ENCODE measurements around the gene KCNH1. TPM values are rescaled to one million over a fixed set of nuclear protein-coding genes. Genes with fewer than 3 reads are reported as not detected.

KCNH1 gene
- total RNA-seq, 1 donor from 2014 or later = 6.3 TPM

DNA sequence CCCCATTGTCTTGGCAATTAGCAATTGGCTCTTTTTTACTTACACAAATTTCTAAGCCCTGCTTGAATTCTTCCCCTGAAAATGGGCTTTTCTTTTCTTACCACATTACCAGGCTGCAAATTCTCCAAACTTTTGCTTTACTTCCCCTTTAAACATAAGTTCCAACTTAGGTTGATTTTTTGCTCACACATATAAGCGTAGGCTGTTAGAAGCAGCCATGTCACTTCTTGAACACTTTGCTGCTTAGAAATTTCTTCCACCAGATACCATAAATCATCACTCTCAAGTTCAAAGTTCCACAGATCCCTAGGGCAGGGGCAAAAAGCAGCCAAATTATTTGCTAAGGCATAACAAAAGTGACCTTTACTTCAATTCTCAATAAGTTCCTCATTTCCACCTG, 35.4 kb upstream of the KCNH1 start:
- Mint-ChIP-seq H3K27ac (ENCODE audit: unreplicated experiment) (no peak overlapping the region), H3K9me3 (ENCODE audit: low read depth) (peaks cover 32% of the 10 kb centered on the region), H3K4me3 (ENCODE audit: unreplicated experiment) (no peak overlapping the region), H3K4me1 (ENCODE audit: low read depth) (no peaks in the 10 kb centered on the region), H3K36me3 (ENCODE audit: low read depth) (peaks cover 6% of the 10 kb centered on the region), H3K27me3 (ENCODE audit: low read depth) (peaks cover 18% of the 10 kb centered on the region)
- no peak for DNase-seq (ENCODE audit: low spot score)
- no peak for TF ChIP-seq CTCF (IDR thresholded peaks at IDR 0.05)

GRCh38 chr1:211158866-211159265, 24.9 kb upstream of the KCNH1 start:
- Mint-ChIP-seq H3K27me3 (ENCODE audit: low read depth) (peaks cover 19% of the 10 kb centered on the region), H3K27ac (ENCODE audit: unreplicated experiment) (no peak overlapping the region), H3K4me1 (ENCODE audit: low read depth) (no peaks in the 10 kb centered on the region), H3K36me3 (ENCODE audit: low read depth) (peaks cover 10% of the 10 kb centered on the region), H3K9me3 (ENCODE audit: low read depth) (peaks cover 19% of the 10 kb centered on the region), H3K4me3 (ENCODE audit: unreplicated experiment) (no peak overlapping the region)
- no peak for TF ChIP-seq CTCF (IDR thresholded peaks at IDR 0.05)
- DNase-seq (ENCODE audit: low spot score) = no peak

DNA sequence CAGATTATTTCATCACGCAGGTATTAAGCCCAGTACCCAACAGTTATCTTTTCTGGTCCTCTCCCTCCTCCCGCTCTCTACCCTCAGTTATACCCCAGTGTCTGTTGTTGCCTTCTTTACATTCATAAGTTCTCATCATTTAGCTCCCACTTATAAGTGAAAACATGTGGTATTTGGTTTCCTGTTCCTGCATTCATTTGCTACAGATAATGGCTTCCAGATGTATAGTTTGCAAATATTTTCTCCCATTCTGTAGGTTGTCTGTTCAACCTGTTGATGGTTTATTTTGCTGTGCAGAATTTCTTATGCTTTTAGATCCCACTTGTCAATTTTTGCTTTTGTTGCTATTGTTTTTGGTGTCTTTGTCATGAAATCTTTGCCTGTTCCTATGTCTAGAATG, 21.1 kb upstream of the KCNH1 start:
- peaks cover 12% of the 10 kb centered on the region for H3K36me3 Mint-ChIP-seq (ENCODE audit: low read depth)
- TF ChIP-seq CTCF (IDR thresholded peaks at IDR 0.05) = no peak
- no peak overlapping the region for H3K27ac Mint-ChIP-seq (ENCODE audit: unreplicated experiment)
- no peaks in the 10 kb centered on the region for H3K4me1 Mint-ChIP-seq (ENCODE audit: low read depth)
- peaks cover 25% of the 10 kb centered on the region for H3K9me3 Mint-ChIP-seq (ENCODE audit: low read depth)
- no peak overlapping the region for H3K4me3 Mint-ChIP-seq (ENCODE audit: unreplicated experiment)
- DNase-seq (ENCODE audit: low spot score) = no peak
- H3K27me3 Mint-ChIP-seq (ENCODE audit: low read depth) = peaks cover 16% of the 10 kb centered on the region

GRCh38 chr1:211153932-211154331, 20.0 kb upstream of the KCNH1 start:
- Mint-ChIP-seq H3K4me1 (ENCODE audit: low read depth) (no peaks in the 10 kb centered on the region), H3K9me3 (ENCODE audit: low read depth) (peaks cover 24% of the 10 kb centered on the region), H3K4me3 (ENCODE audit: unreplicated experiment) (no peak overlapping the region), H3K36me3 (ENCODE audit: low read depth) (peaks cover 12% of the 10 kb centered on the region), H3K27ac (ENCODE audit: unreplicated experiment) (no peak overlapping the region), H3K27me3 (ENCODE audit: low read depth) (peaks cover 16% of the 10 kb centered on the region)
- no peak for DNase-seq (ENCODE audit: low spot score)
- TF ChIP-seq CTCF (IDR thresholded peaks at IDR 0.05) = no peak

DNA sequence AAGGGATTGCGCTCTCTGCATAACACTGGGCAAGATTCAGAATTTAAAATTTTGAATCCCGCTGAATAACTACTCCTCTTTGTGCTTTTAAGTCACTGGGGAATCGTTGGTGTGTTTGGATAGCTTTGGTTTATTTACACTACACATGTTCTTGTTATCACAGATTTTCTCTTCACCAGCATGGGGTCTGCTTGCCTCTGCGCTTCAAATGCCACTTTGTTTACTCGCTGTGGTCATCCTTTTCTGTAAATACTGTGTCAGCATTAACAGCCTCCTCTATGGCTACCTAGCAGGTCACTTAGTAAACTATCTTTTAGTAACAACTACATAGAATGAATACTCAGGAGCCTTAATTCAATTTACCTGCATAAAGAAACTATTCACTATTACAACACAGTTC, 14.4 kb upstream of the KCNH1 start:
- Mint-ChIP-seq H3K27me3 (ENCODE audit: low read depth) (peaks cover 3% of the 10 kb centered on the region), H3K4me3 (ENCODE audit: unreplicated experiment) (no peak overlapping the region), H3K36me3 (ENCODE audit: low read depth) (peaks cover 5% of the 10 kb centered on the region), H3K9me3 (ENCODE audit: low read depth) (peaks cover 8% of the 10 kb centered on the region), H3K4me1 (ENCODE audit: low read depth) (peaks cover 3% of the 10 kb centered on the region), H3K27ac (ENCODE audit: unreplicated experiment) (no peak overlapping the region)
- no peak for TF ChIP-seq CTCF (IDR thresholded peaks at IDR 0.05)
- no peak for DNase-seq (ENCODE audit: low spot score)
